A673 (cell line): ENCODE results near the gene SHISA8.

Experiments
- EZH2 ChIP-seq: fragments of 200-600 bp; sonication (generic); IDR thresholded peaks from 2 replicates; pipeline ENCODE4 v1.6.1; 2017; ENCODE audit warnings: borderline replicate concordance, low read depth, mild to moderate bottlenecking, mixed read lengths, antibody characterized with exemption, low read length; ENCODE audit not compliant: poor library complexity, severe bottlenecking
- TF ChIP-seq, protein P1 (sequence below): fragments of 300-800, 200-600 bp; sonication (generic); conservative IDR thresholded peaks from 2 replicates; pipeline ENCODE4 v1.5.1; 2017; ENCODE audit warnings: low read depth, mild to moderate bottlenecking, antibody characterized with exemption, low read length, moderate library complexity, mixed read lengths

DNA sequence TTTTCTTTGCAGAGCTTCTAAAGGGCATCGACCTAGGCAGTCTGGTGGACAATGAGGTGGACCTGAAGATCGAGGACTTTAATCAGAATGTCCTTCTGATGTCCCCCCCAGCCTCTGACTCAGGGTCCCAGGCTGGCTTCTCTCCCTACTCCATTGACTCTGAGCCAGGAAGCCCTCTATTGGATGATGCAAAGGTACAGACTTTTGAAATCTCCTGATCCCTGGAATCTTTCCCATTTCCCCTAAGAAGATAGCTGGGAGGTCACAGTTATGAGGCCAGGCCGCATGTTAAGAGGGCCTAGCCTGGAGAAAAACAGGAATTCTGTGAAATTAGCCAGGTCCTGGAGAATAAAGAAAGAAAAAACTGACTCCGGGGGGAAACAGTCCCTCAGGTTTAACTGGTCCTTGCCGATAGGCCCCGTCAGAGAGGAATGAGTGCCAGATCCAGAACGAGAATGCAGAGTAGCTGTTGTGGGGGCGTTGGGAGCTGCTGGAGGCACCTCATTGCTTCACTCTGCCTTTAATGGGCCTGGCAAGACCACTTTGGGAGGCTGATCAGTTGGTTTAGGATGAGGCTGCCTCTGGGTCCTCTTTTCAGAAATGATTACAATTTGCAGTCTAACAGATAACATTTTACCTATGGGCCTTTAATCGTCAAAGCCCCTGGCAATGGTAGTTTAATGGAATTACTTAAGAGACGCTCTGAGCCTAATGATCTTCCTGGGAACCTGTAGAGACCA lies 39.2 kb downstream of the SHISA8 start:
- TF ChIP-seq, protein P1, sequence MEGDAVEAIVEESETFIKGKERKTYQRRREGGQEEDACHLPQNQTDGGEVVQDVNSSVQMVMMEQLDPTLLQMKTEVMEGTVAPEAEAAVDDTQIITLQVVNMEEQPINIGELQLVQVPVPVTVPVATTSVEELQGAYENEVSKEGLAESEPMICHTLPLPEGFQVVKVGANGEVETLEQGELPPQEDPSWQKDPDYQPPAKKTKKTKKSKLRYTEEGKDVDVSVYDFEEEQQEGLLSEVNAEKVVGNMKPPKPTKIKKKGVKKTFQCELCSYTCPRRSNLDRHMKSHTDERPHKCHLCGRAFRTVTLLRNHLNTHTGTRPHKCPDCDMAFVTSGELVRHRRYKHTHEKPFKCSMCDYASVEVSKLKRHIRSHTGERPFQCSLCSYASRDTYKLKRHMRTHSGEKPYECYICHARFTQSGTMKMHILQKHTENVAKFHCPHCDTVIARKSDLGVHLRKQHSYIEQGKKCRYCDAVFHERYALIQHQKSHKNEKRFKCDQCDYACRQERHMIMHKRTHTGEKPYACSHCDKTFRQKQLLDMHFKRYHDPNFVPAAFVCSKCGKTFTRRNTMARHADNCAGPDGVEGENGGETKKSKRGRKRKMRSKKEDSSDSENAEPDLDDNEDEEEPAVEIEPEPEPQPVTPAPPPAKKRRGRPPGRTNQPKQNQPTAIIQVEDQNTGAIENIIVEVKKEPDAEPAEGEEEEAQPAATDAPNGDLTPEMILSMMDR, result no peak
- no peak for TF ChIP-seq EZH2
